GM10266 (cell line): Measurements from ENCODE around the gene HES1.

Experiments
- DNase-seq: peaks from one replicate; pipeline ENCODE4 v3.0.0; 2012; ENCODE audit errors: extremely low spot score
- TF ChIP-seq, protein P1 (sequence below): IDR thresholded peaks from 2 replicates; pipeline ENCODE4 v1.5.1; 2012; ENCODE audit warnings: mild to moderate bottlenecking, low read depth; ENCODE audit not compliant: control insufficient read depth, insufficient read depth; ENCODE audit errors: missing control alignments

HES1 gene

DNA sequence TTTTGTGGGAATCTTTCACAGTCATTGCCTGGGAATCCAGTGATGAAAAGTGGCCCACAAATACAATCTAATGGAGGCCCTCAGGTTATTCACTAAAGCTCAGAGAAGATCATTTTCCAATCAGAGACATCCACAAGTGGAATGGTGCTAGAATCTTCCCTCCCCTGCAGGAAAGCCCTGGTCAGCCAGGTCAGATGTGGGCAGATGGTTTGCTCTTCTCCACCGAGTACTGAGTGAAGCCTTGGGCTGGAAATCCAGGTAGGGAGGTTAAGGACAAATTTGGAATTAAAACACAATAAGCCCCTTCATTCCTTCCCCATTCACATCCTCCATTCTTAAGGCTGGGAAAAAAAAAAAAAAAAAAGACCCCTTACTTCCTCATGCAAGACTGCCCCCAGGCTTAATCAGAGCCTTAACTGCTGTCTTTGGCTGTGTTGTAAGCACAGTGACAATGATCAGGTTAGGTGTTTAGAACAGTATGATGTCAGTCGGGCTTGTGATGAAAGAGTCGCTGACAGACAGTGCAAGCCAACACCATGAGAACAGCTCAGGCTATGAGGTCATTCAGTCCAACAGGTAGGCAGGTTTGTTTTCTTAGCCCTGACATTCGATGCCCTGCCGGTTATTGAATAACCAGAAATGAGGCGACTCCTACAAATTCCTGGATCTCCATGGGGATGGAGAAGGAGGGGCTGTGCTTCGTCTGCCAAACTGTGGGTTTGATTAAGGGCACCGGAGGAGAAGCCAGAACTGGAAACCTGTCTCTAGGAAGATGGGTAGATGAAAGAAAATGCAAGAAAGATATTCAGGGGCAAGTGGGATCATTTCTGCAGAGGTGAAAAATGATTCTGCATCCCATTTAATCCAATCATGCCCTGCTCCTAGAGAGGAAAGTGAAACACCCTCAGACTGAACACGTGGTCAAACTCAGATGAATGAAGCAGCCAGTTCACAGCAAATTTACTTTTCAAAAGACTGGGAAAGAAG lies 23.5 kb upstream of the HES1 start:
- TF ChIP-seq, protein P1, sequence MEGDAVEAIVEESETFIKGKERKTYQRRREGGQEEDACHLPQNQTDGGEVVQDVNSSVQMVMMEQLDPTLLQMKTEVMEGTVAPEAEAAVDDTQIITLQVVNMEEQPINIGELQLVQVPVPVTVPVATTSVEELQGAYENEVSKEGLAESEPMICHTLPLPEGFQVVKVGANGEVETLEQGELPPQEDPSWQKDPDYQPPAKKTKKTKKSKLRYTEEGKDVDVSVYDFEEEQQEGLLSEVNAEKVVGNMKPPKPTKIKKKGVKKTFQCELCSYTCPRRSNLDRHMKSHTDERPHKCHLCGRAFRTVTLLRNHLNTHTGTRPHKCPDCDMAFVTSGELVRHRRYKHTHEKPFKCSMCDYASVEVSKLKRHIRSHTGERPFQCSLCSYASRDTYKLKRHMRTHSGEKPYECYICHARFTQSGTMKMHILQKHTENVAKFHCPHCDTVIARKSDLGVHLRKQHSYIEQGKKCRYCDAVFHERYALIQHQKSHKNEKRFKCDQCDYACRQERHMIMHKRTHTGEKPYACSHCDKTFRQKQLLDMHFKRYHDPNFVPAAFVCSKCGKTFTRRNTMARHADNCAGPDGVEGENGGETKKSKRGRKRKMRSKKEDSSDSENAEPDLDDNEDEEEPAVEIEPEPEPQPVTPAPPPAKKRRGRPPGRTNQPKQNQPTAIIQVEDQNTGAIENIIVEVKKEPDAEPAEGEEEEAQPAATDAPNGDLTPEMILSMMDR = no peak
- DNase-seq = no peak

- TF ChIP-seq, protein P1 = no peak
Measured at GRCh38 chr3:194114123-194114522, 21.8 kb upstream of the HES1 start.

DNA sequence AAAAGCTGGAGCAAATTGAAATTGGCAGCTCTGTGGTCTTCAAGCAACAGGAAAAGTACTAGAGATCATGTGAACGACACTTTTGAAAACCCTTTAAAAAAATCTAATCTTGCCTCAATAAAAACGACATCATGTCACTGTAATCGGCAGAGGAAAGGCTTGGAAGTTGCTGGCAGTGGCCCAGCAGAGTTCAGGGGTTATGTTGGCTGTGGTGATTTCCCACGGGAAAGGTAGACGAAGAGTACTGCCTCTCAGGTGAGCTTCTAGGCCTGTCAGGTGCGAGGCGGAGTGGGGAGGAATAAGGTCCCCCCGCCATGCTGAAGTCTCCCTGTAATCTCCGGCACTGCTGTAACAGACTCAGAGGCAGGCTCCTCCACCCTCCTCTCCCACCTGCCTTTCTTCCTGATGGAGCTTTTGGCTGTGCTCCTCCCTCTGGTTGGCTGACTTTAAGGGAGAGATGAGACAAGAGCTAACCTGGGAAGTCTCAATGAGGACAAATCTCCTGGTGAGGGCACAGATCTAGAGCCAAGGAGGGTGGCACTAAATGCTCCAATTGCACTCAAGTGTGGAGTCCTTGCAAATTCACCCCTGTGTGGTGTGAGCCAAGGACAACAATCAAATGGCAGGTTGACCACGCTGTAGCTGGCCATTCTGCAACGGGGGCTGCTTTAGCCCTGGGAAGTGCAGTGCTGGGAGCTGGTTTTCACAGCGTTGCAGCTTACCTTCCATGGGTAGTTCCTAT lies 18.7 kb upstream of the HES1 start:
- DNase-seq = no peak
- TF ChIP-seq, protein P1 = no peak

More at GRCh38 chr3:194114123-194114522, 21.8 kb upstream of the HES1 start:
- DNase-seq = no peak

DNA sequence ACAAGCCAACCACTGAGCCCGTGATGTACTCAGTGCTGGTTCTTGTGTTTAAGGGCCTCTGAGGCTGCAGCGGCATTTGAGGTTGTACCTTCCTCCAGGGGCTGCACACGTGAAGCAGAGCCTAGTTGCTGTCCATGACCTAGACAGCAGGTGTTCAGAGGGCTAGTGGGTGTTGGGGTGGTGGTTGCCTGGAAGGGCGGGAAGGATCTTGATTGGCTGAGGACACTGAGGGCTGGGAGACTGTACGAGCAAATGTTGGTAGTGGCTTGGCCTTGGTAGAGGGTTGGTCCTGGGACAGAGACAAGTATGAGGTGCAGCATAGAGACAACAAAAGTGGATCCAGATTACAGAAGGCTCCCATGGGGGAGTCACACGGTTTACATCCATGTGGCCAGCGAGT lies 17.0 kb upstream of the HES1 start:
- TF ChIP-seq, protein P1 = no peak
- DNase-seq = no peak

GRCh38 chr3:194119831-194120590 lies 15.9 kb upstream of the HES1 start:
- DNase-seq = no peak
- TF ChIP-seq, protein P1 = no peak

DNA sequence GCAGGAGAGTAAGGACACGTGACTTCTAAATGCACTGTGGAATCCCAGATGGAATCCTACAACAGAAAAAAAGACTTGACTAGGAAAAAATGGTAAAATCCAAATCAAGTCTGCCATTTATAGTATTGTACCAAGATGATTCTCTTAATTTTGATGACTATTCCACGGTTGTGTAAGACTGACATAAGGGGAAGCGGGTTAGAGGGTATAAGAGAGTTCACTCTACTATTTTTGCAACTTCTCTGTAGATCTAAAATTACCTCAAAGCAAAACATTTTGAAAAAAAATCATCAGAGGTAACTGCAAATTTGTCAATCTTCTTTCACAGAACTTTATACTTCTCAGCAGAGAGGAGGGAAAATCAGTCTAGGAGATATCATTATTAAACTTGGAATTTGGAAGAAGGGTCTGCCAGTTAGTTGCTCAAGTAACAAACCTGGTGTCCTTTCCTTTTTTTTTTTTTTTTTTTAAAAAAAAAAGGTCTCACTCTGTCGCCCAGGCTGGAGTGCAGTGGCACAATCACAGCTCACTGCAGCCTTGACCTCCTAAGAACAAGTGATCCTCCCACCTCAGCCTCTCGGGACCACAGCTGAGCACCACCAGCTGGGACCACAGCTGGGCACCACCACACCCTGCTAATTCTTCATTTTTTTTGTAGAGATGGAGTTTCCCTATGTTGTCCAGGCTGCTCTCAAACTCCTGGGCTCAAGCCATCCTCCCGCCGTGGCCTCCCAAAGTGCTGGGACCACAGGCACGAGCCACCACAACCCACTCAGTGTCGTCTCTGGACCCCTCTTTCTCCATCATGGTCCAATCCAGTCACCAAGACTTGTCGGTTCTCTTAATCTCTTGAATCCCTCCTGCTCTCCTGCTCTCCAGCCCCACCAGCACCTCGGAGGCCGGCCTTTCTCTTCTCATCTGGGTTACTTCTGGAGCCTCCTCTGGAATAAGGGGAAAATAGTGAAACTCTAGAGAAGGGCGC lies 14.9 kb upstream of the HES1 start:
- no peak for DNase-seq

More for the DNA sequence above, 14.9 kb upstream of the HES1 start:
- TF ChIP-seq, protein P1 = no peak
